ENCODE results near the gene LMAN2L.

Gene LMAN2L

GRCh38 chr2:96702098-96702785 is 37.6 kb downstream of the LMAN2L start:
- no peak for DNase-seq

- no peak for DNase-seq
Measured at GRCh38 chr2:96701636-96702035, 38.2 kb downstream of the LMAN2L start.

- no peak for DNase-seq
Measured at GRCh38 chr2:96700086-96700485, 39.8 kb downstream of the LMAN2L start.

GRCh38 chr2:96699621-96700020 is 40.2 kb downstream of the LMAN2L start:
- DNase-seq: no peak

GRCh38 chr2:96699021-96699420 is 40.8 kb downstream of the LMAN2L start:
- no peak for DNase-seq

- DNase-seq: no peak
Measured at GRCh38 chr2:96698221-96698861, 41.5 kb downstream of the LMAN2L start.

- no peak for DNase-seq
Measured at GRCh38 chr2:96697476-96697875, 42.4 kb downstream of the LMAN2L start.

GRCh38 chr2:96695602-96696001 is 44.3 kb downstream of the LMAN2L start:
- no peak for DNase-seq

- no peak for DNase-seq
Measured at GRCh38 chr2:96694816-96695455, 44.9 kb downstream of the LMAN2L start.

- no peak for DNase-seq
Measured at GRCh38 chr2:96694279-96694678, 45.6 kb downstream of the LMAN2L start.

- no peak for DNase-seq
Measured at GRCh38 chr2:96693286-96694200, 46.3 kb downstream of the LMAN2L start.

GRCh38 chr2:96692094-96692971 is 47.5 kb downstream of the LMAN2L start:
- no peak for DNase-seq

- DNase-seq: no peak
Measured at GRCh38 chr2:96691022-96691612, 48.7 kb downstream of the LMAN2L start.

GRCh38 chr2:96690306-96691021 is 49.4 kb downstream of the LMAN2L start:
- no peak for DNase-seq

- no peak for DNase-seq
Measured at GRCh38 chr2:96689431-96689991, 50.4 kb downstream of the LMAN2L start.

GRCh38 chr2:96688649-96689430 is 51.0 kb downstream of the LMAN2L start:
- no peak for DNase-seq

- no peak for DNase-seq
Measured at GRCh38 chr2:96687711-96688640, 51.9 kb downstream of the LMAN2L start.

- DNase-seq: no peak
Measured at GRCh38 chr2:96687266-96687665, 52.6 kb downstream of the LMAN2L start.

All from stimulated activated CD4-positive, alpha-beta T cell treated with anti-CD3 and anti-CD28 coated beads, Interleukin-4, amount 100 ng/mL, for 4 hours (primary cell).